GM12892 (cell line): ENCODE results near the gene ATG2B.

Experiments used
- DNase-seq: peaks from one replicate; pipeline ENCODE4 v3.0.0; 2011; ENCODE audit not compliant: insufficient read length
- FAIRE-seq: peaks from 2 replicates; lab custom pipeline; 2011; peaks lifted over from hg19 to GRCh38; lab: Jason Lieb, UNC
- POLR2A ChIP-seq: IDR thresholded peaks from 2 replicates; pipeline ENCODE4 v1.6.1; 2011; ENCODE audit warnings: low read depth, low read length, control low read depth
- POLR2AphosphoS5 ChIP-seq: IDR thresholded peaks from 2 replicates; pipeline ENCODE4 v1.6.1; 2011; ENCODE audit warnings: low read depth, low read length, control low read depth
- TAF1 ChIP-seq: IDR thresholded peaks from 2 replicates; pipeline ENCODE4 v1.6.1; 2011; ENCODE audit warnings: low read depth, mild to moderate bottlenecking, control low read depth, low read length, borderline replicate concordance

The ATG2B gene

GRCh38 chr14:96267336-96267735 lies 95.8 kb downstream of the ATG2B start:
- no peak for TF ChIP-seq TAF1
- no peak for TF ChIP-seq POLR2AphosphoS5
- no peak for TF ChIP-seq POLR2A
- FAIRE-seq: no peak
- DNase-seq: no peak

GRCh38 chr14:96265383-96266095 lies 97.6 kb downstream of the ATG2B start:
- no peak for TF ChIP-seq TAF1
- no peak for TF ChIP-seq POLR2AphosphoS5
- no peak for TF ChIP-seq POLR2A
- FAIRE-seq: no peak
- DNase-seq: no peak

GRCh38 chr14:96264853-96265252 lies 98.3 kb downstream of the ATG2B start:
- no peak for FAIRE-seq
- no peak for DNase-seq
- no peak for TF ChIP-seq POLR2AphosphoS5
- no peak for TF ChIP-seq POLR2A
- TF ChIP-seq TAF1: no peak

- no peak for FAIRE-seq
- TF ChIP-seq POLR2AphosphoS5: no peak
- no peak for TF ChIP-seq TAF1
- TF ChIP-seq POLR2A: no peak
- DNase-seq: no peak
Observed at GRCh38 chr14:96264200-96264553, 99.0 kb downstream of the ATG2B start.

GRCh38 chr14:96263347-96264199 lies 99.6 kb downstream of the ATG2B start:
- no peak for FAIRE-seq
- DNase-seq: no peak
- TF ChIP-seq POLR2AphosphoS5: no peak
- TF ChIP-seq POLR2A: no peak
- no peak for TF ChIP-seq TAF1

- DNase-seq (no peak), FAIRE-seq (no peak)
- no peak for TF ChIP-seq POLR2A
- TF ChIP-seq POLR2AphosphoS5: no peak
- no peak for TF ChIP-seq TAF1
Observed at GRCh38 chr14:96261772-96262655, 101.1 kb downstream of the ATG2B start.

GRCh38 chr14:96261053-96261452 lies 102.1 kb downstream of the ATG2B start:
- FAIRE-seq: no peak
- TF ChIP-seq POLR2A (no peak), POLR2AphosphoS5 (no peak), TAF1 (no peak)
- DNase-seq: no peak

- DNase-seq (no peak), FAIRE-seq (no peak)
- TF ChIP-seq POLR2AphosphoS5: no peak
- no peak for TF ChIP-seq TAF1
- no peak for TF ChIP-seq POLR2A
Observed at GRCh38 chr14:96260341-96260821, 102.8 kb downstream of the ATG2B start.

- DNase-seq (no peak), FAIRE-seq (no peak)
- TF ChIP-seq POLR2AphosphoS5 (no peak), POLR2A (no peak), TAF1 (no peak)
Observed at GRCh38 chr14:96257900-96258299, 105.2 kb downstream of the ATG2B start.

- TF ChIP-seq POLR2A: no peak
- no peak for DNase-seq
- FAIRE-seq: no peak
Observed at GRCh38 chr14:96257056-96257455, 106.1 kb downstream of the ATG2B start.

- DNase-seq (no peak), FAIRE-seq (no peak)
- TF ChIP-seq POLR2A (no peak), POLR2AphosphoS5 (no peak), TAF1 (no peak)
Observed at GRCh38 chr14:96256407-96256806, 106.7 kb downstream of the ATG2B start.

GRCh38 chr14:96255501-96256366 lies 107.4 kb downstream of the ATG2B start, which contains the start of gene BDKRB1:
Gene BDKRB1, plus strand, starts transcription at chr14:96256210. Its CDS starts 7,473 bp downstream, at chr14:96263683.
- no peak for FAIRE-seq
- DNase-seq: no peak
- TF ChIP-seq POLR2AphosphoS5: no peak
- no peak for TF ChIP-seq TAF1
- TF ChIP-seq POLR2A: no peak
